AG10803 (cell line): ENCODE data around the gene RFX4.

ENCODE experiments used
- DNase-seq: peaks from one replicate; pipeline ENCODE4 v3.0.0; 2010; ENCODE audit warnings: low read depth
- H3K4me3 ChIP-seq: 2 replicates; pipeline ENCODE4 v1.5.1; 2011; ENCODE audit warnings: mild to moderate bottlenecking, low read length, control low read depth
- CTCF ChIP-seq: conservative IDR thresholded peaks from 2 replicates; pipeline ENCODE4 v1.5.1; 2011; ENCODE audit warnings: mild to moderate bottlenecking, low read length, control low read depth, inconsistent platforms

RFX4 gene

DNA sequence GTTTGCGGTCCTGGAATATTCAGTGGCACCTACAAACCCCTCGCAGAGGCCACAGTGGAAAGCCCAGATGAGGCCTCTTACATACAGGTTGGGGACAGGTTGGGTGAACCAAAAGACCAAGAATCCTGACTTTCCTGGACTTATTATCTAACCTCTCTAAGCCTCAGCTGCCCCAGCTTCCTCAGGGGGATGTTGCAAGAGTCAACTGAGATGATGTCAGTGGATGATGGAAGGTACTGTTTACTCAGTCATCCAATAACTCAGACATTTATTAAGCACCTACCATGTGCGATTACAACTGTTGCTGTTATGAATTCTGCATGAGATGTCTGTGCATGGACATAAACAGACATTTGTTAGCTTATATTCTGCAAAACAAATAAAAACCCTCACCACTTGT, 72.8 kb downstream of the RFX4 start:
- TF ChIP-seq CTCF = no peak
- DNase-seq = no peak
- H3K4me3 ChIP-seq = no peak overlapping the region

GRCh38 chr12:106657488-106657887, 74.7 kb downstream of the RFX4 start:
- DNase-seq = no peak
- no peak for TF ChIP-seq CTCF
- no peak overlapping the region for H3K4me3 ChIP-seq

- no peak for TF ChIP-seq CTCF
- DNase-seq = no peak
- H3K4me3 ChIP-seq = no peak overlapping the region
Measured at GRCh38 chr12:106663385-106663784, 80.6 kb downstream of the RFX4 start.

DNA sequence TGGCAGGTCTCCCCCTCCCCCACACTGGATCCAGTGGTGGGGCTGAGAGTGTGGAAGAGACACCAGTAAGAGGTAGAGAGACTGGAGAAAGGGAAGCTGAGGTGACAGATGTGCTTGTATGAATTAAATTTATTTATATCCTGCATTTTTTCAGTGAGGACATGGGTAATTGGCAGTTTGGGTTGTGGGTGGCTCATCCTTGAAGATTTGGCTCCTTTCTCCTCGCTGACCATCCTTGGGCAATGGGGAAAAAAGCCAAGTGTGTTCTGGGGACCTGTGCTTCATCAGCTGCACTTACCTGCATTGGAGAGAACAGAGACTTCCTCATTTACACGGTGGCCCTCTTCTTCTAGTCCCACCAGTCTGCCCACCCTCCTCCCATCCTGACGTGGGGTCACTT, 86.4 kb downstream of the RFX4 start:
- no peak for DNase-seq
- TF ChIP-seq CTCF = no peak
- H3K4me3 ChIP-seq = no peak overlapping the region

GRCh38 chr12:106670131-106670530, 87.3 kb downstream of the RFX4 start:
- no peak for DNase-seq
- no peak for TF ChIP-seq CTCF
- H3K4me3 ChIP-seq = no peak overlapping the region

GRCh38 chr12:106671840-106672239, 89.0 kb downstream of the RFX4 start:
- TF ChIP-seq CTCF = no peak
- H3K4me3 ChIP-seq = no peak overlapping the region
- no peak for DNase-seq

DNA sequence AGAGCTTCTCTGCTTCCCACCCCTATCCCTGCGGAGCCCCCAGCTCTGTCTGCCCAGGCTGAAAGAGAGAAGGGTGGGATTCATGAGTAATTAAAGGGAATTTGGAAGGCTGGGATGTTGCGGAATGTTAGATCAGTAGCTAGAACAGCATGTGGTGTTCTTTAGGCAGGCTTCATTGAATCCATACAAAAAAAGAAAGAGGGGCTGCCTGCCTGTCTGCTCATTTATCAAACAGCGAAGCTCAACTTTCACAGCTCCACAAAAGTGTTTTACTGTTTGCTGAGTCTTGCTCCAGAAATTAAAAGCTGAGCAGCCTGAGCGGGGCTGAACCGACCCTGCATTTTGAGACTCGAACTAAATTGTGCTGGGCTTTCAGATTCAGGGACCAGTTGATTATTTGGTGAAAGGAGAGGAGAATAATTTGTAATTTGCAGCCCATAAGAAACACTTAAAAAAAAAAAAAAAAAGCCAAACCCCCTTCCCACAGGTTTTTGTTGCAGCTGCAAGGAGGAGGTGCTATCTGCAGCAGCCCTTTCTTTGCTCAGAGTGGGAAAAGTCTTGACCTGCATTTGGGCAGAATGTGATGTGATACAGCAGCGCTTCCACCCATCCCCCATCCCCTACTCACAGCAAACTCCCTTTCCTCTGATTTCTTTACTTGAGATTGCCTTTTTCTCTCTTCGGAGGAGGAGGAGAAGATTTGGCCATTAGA, 89.7 kb downstream of the RFX4 start:
- no peak for DNase-seq
- TF ChIP-seq CTCF = no peak
- H3K4me3 ChIP-seq = no peak overlapping the region
